ENCODE results near the gene TAOK1.

TAOK1 gene

GRCh38 chr17:29563816-29564215 is 173.7 kb downstream of the TAOK1 start:
- no peak for TF ChIP-seq GATA2 (IDR thresholded peaks at IDR 0.05; ENCODE audit: low read depth, low read length)
- no peak for TF ChIP-seq GATA3 (IDR thresholded peaks at IDR 0.05; ENCODE audit: low read depth, low read length)

- TF ChIP-seq GATA3 (IDR thresholded peaks at IDR 0.05; ENCODE audit: low read depth, low read length) (no peak), GATA2 (IDR thresholded peaks at IDR 0.05; ENCODE audit: low read depth, low read length) (no peak)
Observed at GRCh38 chr17:29565643-29566472, 175.7 kb downstream of the TAOK1 start.

- TF ChIP-seq GATA3 (IDR thresholded peaks at IDR 0.05; ENCODE audit: low read depth, low read length) (no peak), GATA2 (IDR thresholded peaks at IDR 0.05; ENCODE audit: low read depth, low read length) (no peak)
Observed at GRCh38 chr17:29566473-29567303, 176.5 kb downstream of the TAOK1 start, which contains the start of gene ABHD15. Gene ABHD15 (minus strand): TSS chr17:29567037. CDS start chr17:29566966, 71 bp downstream.

GRCh38 chr17:29567304-29567553 is 177.1 kb downstream of the TAOK1 start:
- no peak for TF ChIP-seq GATA2 (IDR thresholded peaks at IDR 0.05; ENCODE audit: low read depth, low read length)
- no peak for TF ChIP-seq GATA3 (IDR thresholded peaks at IDR 0.05; ENCODE audit: low read depth, low read length)

GRCh38 chr17:29567554-29568330 is 177.6 kb downstream of the TAOK1 start:
- no peak for TF ChIP-seq GATA3 (IDR thresholded peaks at IDR 0.05; ENCODE audit: low read depth, low read length)
- TF ChIP-seq GATA2 (IDR thresholded peaks at IDR 0.05; ENCODE audit: low read depth, low read length): no peak

- TF ChIP-seq GATA3 (IDR thresholded peaks at IDR 0.05; ENCODE audit: low read depth, low read length) (no peak), GATA2 (IDR thresholded peaks at IDR 0.05; ENCODE audit: low read depth, low read length) (no peak)
Observed at GRCh38 chr17:29568331-29569244, 178.4 kb downstream of the TAOK1 start, which contains the start of gene TP53I13. Gene TP53I13 (plus strand): TSS chr17:29568701. CDS start chr17:29568759, 58 bp downstream.

- no peak for TF ChIP-seq GATA3 (IDR thresholded peaks at IDR 0.05; ENCODE audit: low read depth, low read length)
- TF ChIP-seq GATA2 (IDR thresholded peaks at IDR 0.05; ENCODE audit: low read depth, low read length): no peak
Observed at GRCh38 chr17:29569245-29569950, 179.2 kb downstream of the TAOK1 start.

- TF ChIP-seq GATA3 (IDR thresholded peaks at IDR 0.05; ENCODE audit: low read depth, low read length) (no peak), GATA2 (IDR thresholded peaks at IDR 0.05; ENCODE audit: low read depth, low read length) (no peak)
Observed at GRCh38 chr17:29570521-29570920, 180.4 kb downstream of the TAOK1 start.

GRCh38 chr17:29571486-29571882 is 181.3 kb downstream of the TAOK1 start:
- TF ChIP-seq GATA2 (IDR thresholded peaks at IDR 0.05; ENCODE audit: low read depth, low read length): no peak
- no peak for TF ChIP-seq GATA3 (IDR thresholded peaks at IDR 0.05; ENCODE audit: low read depth, low read length)

- TF ChIP-seq GATA3 (IDR thresholded peaks at IDR 0.05; ENCODE audit: low read depth, low read length): no peak
- no peak for TF ChIP-seq GATA2 (IDR thresholded peaks at IDR 0.05; ENCODE audit: low read depth, low read length)
Observed at GRCh38 chr17:29571883-29572681, 181.9 kb downstream of the TAOK1 start.

- TF ChIP-seq GATA2 (IDR thresholded peaks at IDR 0.05; ENCODE audit: low read depth, low read length): no peak
Observed at GRCh38 chr17:29572691-29573557, 182.8 kb downstream of the TAOK1 start.

Measured in SH-SY5Y (cell line).